Superior temporal gyrus (tissue), 1 donor: ENCODE results near the gene EYS.
A peak's percentile ranks its signal among the peaks of the same experiment; 100 is the strongest.
"Not testable (repeated sequence)": the region's sequence is repeated elsewhere in the genome, so short reads cannot be mapped to it uniquely, and the experiment has no call there.

ENCODE experiments used
- DNase-seq: peaks from one replicate; pipeline ENCODE4 v3.0.0-alpha.2; 2016; ENCODE audit errors: extremely low spot score

EYS gene

GRCh38 chr6:65452333-65452732, 254.7 kb downstream of the EYS start:
- no peak for DNase-seq

DNA sequence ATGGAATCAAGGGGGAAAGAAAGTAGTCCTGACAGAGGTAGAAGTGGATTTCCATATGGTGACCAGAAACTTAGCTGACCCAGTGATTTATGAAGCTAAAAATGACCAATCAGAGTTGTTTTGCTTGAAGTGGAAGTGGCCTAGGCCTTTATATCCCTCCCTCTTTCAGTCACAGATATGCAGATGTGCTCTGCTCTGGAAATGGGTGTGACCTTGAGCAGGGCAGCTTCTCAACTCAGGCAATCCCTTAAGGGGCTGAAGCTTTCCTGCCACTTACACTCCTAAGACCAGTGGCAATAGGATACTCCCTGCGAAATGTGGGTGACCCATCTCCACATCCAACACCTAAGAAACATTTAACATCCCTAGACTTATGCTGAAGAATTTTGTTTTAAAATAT, 256.6 kb downstream of the EYS start:
- DNase-seq, result no peak

- no peak for DNase-seq
These were observed 257.1 kb downstream of the EYS start for GRCh38 chr6:65449926-65450325.

GRCh38 chr6:65448866-65449265, 258.2 kb downstream of the EYS start:
- peak; percentile 86 for DNase-seq

DNA sequence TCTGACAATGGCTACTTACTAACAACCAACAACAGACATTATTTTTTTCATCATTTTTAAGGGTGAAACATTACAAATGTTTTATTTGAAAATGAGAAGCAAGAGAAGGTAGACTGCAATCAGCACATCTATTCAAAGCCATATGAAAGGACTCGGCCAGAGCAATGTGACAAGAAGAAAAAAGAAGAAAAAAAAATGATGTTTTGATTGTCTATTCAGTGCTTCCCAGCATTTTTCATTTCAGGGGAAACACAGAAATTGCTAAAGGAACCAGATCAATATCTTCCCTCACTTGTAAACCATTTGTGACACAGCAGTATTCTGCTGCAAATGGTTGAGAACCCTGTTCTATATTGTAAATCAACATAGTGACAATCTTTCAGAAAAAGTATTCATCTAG, 270.7 kb downstream of the EYS start:
- no peak for DNase-seq

DNA sequence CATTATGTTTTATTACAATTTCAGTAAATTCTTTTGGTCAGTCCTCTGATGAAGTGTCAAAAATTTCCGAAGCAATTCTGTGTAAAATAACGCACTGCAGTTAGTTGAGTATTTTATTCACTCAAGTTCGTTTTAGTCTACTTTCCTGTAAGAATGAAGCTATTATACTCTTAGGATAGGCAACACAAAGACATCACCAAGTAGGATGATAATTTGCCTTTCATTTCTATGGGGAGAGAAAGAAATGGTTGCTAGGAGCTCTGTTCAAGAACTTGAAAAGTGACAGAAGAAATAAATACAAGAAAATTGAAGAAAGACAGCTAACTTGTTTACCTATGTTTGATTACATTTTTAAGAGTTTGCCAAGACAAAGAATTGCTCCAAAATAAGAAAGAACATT, 290.4 kb downstream of the EYS start:
- DNase-seq, result no peak

DNA sequence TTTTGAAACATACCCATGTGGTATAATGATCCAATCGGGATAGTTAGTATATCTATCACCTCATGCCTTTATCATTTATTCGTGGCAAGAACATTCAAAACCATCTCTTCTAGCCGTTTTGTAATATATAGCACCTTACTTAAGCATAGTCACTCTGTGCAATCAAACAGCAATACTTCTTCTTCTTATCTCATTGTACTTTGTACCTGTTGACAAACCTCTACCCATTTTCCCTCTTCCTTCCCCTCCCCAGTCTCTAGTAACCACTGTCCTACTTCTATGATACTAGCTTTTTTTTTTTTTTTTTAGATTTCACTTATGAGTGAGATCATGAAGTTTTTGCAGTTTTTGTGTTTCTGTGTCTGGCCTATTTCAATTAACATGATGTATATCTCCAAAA, 296.7 kb downstream of the EYS start:
- DNase-seq, result no peak

DNA sequence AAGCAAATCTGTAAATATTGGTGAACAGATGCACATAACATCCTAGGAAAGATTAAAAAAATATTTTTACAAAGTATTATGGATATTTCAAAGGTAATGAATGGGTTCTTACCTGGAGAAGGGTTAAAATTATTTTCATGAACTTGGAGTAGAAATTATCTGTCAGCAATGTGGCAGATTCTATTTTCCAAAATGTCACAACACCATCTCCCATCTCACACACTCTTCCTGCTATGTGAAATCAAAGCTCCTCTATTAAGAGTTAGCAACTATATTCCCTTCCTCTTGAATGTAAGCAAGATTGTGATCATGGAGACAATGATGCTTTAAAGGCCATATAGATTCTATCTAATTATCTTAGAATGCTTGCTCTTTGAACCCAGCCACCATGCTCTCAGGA, 304.5 kb downstream of the EYS start:
- DNase-seq, result no peak

DNA sequence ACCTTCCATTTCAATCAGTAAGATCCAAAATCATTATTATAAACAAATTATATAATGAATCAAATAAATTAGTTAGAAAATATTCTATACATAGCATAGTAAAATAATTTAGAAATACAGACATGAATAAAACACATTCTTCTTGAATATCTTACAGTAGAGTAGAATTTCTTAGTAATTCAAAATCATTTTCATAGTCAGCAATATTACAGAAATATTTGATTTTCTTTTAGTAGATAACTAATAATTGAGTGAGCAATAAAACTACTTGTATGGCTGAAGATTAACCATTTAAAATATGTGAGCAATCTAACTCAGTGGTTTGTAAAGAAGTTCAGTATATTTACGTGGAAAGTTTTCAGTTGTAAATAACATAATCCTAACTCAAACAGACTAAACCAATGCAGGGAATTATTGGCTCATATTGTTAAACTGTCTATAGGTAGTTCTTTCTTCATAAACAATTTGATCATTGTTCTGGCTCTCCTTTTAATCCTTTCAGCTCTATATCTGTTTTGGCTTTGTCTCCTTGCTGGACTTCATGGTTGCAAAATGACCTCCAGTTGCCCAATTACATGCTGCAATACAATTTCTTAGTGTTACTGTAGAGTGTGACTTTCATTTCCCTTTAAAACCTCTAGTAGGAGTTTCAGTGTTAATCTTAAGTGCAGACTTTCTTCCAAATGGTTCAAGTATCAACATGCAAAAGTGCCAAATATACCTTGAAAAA, 307.5 kb downstream of the EYS start:
- no peak for DNase-seq

DNA sequence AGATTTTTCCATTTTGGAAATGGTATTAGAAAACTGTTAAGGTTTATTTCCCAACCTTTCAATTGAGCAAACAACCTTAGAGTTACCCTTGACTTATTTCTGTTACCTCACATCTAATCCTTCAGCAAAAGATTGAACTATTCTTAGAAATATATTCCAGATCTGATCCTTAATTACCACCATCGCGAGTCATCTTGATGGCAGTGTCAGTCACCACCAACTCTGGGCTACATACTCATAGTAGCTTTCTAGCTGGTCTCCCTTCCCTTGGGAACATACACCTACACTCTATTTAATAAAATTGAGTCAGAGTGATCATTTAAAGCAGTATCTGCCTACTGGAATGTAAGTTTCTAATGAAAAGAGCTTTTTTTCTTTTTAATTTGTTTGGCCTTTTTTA, 308.2 kb downstream of the EYS start:
- no peak for DNase-seq

- DNase-seq, result no peak
These were observed 356.5 kb downstream of the EYS start for GRCh38 chr6:65350530-65350929.

DNA sequence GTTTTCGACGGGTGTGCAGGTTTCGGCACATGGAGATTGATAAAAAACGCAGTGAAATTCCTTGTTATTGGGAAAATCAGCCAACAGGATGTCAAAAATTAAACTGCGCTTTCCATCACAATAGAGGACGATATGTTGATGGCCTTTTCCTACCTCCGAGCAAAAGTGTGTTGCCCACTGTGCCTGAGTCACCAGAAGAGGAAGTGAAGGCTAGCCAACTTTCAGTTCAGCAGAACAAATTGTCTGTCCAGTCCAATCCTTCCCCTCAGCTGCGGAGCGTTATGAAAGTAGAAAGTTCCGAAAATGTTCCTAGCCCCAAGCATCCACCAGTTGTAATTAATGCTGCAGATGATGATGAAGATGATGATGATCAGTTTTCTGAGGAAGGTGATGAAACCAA, 404.4 kb downstream of the EYS start:
- not testable (repeated sequence) for DNase-seq

- no peak for DNase-seq
These were observed 407.8 kb downstream of the EYS start for GRCh38 chr6:65299236-65299635.

DNA sequence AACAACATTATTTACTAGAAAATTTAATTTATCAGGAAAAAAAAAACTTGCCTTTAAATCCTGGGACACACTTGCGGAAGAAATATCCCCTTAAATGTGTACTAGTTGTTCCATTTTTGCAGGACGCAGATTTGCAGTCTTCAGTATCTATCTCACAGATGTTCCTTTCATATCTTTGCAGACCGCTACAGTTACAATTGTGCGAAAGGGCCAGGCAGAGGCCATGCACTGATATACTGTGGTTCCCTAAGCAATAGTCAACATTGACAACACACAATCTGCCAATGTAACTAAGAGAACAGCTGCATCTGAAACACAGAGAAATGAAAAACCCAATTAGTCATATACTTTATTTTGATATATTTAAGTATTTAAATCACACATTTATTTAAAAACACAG, 411.2 kb downstream of the EYS start:
- no peak for DNase-seq

DNA sequence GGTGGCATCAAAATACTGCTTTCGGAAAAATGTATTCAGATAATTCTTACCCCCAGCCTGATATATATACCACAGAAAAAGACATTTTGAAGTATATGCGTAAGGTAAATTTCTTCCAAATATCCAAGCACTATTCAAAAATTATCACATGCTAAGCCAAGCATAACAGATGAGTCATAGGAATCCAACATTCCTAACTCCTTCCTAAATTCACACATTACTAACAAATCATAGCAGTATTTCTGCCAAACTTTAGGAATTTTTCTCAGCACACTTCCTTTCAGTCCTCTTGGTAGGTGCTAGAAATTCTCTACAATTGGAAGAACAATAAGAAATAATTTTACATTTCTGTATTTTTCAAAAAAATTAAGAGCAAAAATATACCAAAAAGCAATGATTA, 417.5 kb downstream of the EYS start:
- DNase-seq, result no peak

- DNase-seq, result no peak
These were observed 421.8 kb downstream of the EYS start for GRCh38 chr6:65285275-65285674.

DNA sequence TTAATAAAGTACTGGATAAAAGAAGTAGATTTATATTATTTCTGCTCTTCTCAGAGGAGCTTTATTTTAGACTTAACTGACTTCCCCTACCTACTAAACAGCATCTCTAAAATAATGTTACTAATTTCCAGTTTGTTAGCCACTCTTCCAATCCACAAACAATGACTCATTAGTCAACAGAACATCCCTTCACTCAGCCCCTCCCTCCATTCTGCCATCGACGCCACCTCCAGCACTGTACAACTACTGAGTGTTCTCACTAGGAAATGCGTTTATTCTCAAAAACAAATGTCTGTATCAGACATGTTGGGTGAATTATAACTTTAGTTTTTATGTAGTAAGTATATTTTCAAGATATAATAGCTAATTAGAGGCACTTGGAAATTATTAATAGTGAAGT, 427.0 kb downstream of the EYS start:
- DNase-seq, result no peak

DNA sequence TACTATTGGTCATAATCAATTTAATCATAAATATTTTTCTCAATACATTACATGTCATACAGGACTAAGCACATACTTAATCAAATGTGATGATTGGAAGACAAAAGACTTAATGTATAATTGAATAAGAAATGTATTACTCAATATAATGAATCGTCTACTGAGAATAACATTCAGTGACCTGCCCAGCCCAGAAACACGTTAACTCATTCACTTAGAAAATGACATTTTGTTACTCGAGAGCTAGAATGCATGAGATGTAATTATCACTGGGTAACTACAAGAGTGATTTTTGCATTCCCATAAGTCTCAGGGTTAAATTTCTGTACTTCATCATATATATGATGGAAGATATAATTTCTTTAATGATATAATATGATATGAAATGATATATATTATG, 444.8 kb downstream of the EYS start:
- no peak for DNase-seq

GRCh38 chr6:65259982-65260381, 447.0 kb downstream of the EYS start:
- no peak for DNase-seq

GRCh38 chr6:65259059-65259458, 448.0 kb downstream of the EYS start:
- DNase-seq, result no peak

DNA sequence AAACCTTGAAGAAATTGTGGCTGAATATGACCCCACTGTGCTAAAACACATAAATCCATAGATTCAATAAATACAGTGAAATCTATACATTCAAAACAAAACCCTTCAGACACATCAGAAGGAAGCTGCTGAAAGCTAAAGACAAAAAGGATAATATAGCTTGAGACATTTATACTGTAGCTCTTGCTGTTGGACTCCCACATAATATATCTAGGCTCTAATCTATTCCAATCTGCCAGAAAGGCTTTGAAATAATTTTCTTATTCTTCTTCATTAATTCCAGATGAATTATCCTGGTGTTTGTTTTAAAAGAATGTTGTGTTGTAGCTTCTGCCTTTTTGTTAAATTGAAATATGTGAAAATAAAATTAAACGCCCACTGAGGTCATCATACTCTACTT, 454.0 kb downstream of the EYS start:
- no peak for DNase-seq

- no peak for DNase-seq
These were observed 458.9 kb downstream of the EYS start for GRCh38 chr6:65248101-65248610.

DNA sequence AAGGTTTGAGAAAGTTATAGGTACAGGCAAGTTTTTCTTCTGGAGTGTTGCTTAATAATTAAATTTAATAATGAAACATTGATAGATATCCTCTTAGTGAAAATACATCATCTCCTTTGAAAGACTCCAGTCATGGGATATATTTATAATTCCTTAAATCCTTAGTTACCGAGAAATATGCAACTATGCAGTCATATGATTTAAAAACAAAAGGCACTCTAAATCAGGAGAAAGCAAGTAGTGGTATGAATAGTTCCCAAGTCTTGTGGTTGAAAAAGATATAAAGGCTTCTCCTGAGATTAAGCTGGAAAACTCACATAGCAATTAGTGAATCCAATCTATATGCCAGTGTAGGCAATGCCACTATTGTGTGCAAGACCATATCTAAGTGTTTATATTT, 475.4 kb downstream of the EYS start:
- DNase-seq, result no peak

DNA sequence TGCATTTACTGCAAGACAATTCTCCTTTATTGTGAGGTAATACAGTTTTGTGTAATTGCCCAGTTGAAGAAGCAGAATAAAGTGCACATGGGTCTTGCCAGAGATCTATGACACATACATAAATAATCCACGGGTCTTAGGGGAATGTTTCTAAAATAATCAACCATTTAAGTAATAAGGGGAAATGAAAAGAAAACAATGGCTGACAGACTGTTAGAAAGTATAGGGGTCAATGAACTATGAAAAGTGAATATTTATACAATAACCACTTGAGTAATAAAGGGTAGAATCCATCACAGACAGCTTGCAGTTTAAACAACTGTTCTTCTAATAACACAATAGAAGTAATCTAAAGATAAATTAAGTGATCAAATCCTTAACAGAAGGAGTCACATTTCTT, 477.2 kb downstream of the EYS start:
- DNase-seq, result no peak
